H9 (cell line): ENCODE data around the gene NCOA1. TPM values are rescaled to one million over a fixed set of nuclear protein-coding genes. Genes with fewer than 3 reads are reported as not detected.

Experiments used
- DNase-seq: peaks from one replicate; pipeline ENCODE4 v3.0.0-alpha.2; 2017
- H2AFZ ChIP-seq: one replicate; pipeline ENCODE4 v1.6.1; 2013; ENCODE audit warnings: mild to moderate bottlenecking, low read length, control low read depth, moderate library complexity
- H2AK5ac ChIP-seq: 2 replicates; pipeline ENCODE4 v1.6.1; 2013; ENCODE audit warnings: low read length, control low read depth, mixed read lengths; ENCODE audit not compliant: insufficient read length
- H2BK120ac ChIP-seq: one replicate; pipeline ENCODE4 v1.6.1; 2013; ENCODE audit warnings: low read depth, mild to moderate bottlenecking, low read length, control low read depth, inconsistent platforms; ENCODE audit not compliant: poor library complexity, severe bottlenecking
- H2BK12ac ChIP-seq: 2 replicates; pipeline ENCODE4 v1.6.1; 2013; ENCODE audit warnings: low read length, control low read depth, mixed read lengths, low read depth; ENCODE audit not compliant: insufficient read length
- H2BK15ac ChIP-seq: 2 replicates; pipeline ENCODE4 v1.6.1; 2013; ENCODE audit warnings: low read depth, low read length, control low read depth
- H2BK20ac ChIP-seq: one replicate; pipeline ENCODE4 v1.6.1; 2013; ENCODE audit warnings: low read depth, mild to moderate bottlenecking, low read length, control low read depth, inconsistent platforms; ENCODE audit not compliant: poor library complexity, severe bottlenecking
- H2BK5ac ChIP-seq: 2 replicates; pipeline ENCODE4 v1.6.1; 2013; ENCODE audit warnings: low read length, control low read depth, mixed read lengths; ENCODE audit not compliant: insufficient read length
- H3K14ac ChIP-seq: 2 replicates; pipeline ENCODE4 v1.6.1; 2013; ENCODE audit warnings: low read length, control low read depth; ENCODE audit not compliant: insufficient read depth
- H3K18ac ChIP-seq: 2 replicates; pipeline ENCODE4 v1.6.1; 2013; ENCODE audit warnings: low read depth, mild to moderate bottlenecking, mixed read lengths, low read length, control low read depth; ENCODE audit not compliant: insufficient read length
- H3K23ac ChIP-seq: 2 replicates; pipeline ENCODE4 v1.6.1; 2013; ENCODE audit warnings: low read length, control low read depth, mixed read lengths, low read depth; ENCODE audit not compliant: insufficient read length
- H3K23me2 ChIP-seq: 2 replicates; pipeline ENCODE4 v1.6.1; 2013; ENCODE audit warnings: low read depth, mild to moderate bottlenecking, mixed read lengths, low read length, control low read depth; ENCODE audit not compliant: insufficient read length, poor library complexity, severe bottlenecking
- H3K27ac ChIP-seq: 2 replicates; pipeline ENCODE4 v1.5.1; 2013; ENCODE audit warnings: low read length, control low read depth, mixed read lengths, low read depth; ENCODE audit not compliant: insufficient read length
- H3K27me3 ChIP-seq: 2 replicates; pipeline ENCODE4 v1.6.1; 2013; ENCODE audit warnings: low read length, control low read depth, inconsistent platforms; ENCODE audit not compliant: insufficient read depth
- H3K4ac ChIP-seq: 2 replicates; pipeline ENCODE4 v1.6.1; 2013; ENCODE audit warnings: low read depth, mild to moderate bottlenecking, control low read depth, inconsistent platforms, low read length, moderate library complexity
- H3K4me1 ChIP-seq: 2 replicates; pipeline ENCODE4 v1.6.1; 2013; ENCODE audit warnings: low read length, control low read depth, inconsistent platforms; ENCODE audit not compliant: insufficient read depth
- H3K4me2 ChIP-seq: 2 replicates; pipeline ENCODE4 v1.6.1; 2013; ENCODE audit warnings: low read length, control low read depth, mixed read lengths; ENCODE audit not compliant: insufficient read length, insufficient read depth
- H3K56ac ChIP-seq: 2 replicates; pipeline ENCODE4 v1.6.1; 2013; ENCODE audit warnings: low read depth, mild to moderate bottlenecking, mixed read lengths, low read length, control low read depth; ENCODE audit not compliant: insufficient read length
- H3K79me1 ChIP-seq: 2 replicates; pipeline ENCODE4 v1.6.1; 2013; ENCODE audit warnings: low read depth, mild to moderate bottlenecking, moderate library complexity, low read length, control low read depth, inconsistent platforms; ENCODE audit not compliant: insufficient read depth, poor library complexity, severe bottlenecking
- H3K79me2 ChIP-seq: 2 replicates; pipeline ENCODE4 v1.6.1; 2013; ENCODE audit warnings: low read length, control low read depth, inconsistent platforms; ENCODE audit not compliant: insufficient read depth
- H3K9ac ChIP-seq: 2 replicates; pipeline ENCODE4 v1.6.1; 2013; ENCODE audit warnings: low read length, control low read depth, mixed read lengths; ENCODE audit not compliant: insufficient read length; ENCODE audit errors: extremely low read depth
- H3K9me3 ChIP-seq: one replicate; pipeline ENCODE4 v1.6.1; 2013; ENCODE audit warnings: low read depth, low read length, inconsistent platforms; ENCODE audit not compliant: control insufficient read depth
- H3T11ph ChIP-seq: one replicate; pipeline ENCODE4 v1.6.1; 2013; ENCODE audit warnings: mild to moderate bottlenecking, low read length, control low read depth, inconsistent platforms
- H4K20me1 ChIP-seq: one replicate; pipeline ENCODE4 v1.6.1; 2013; ENCODE audit not compliant: control insufficient read depth, insufficient read length, insufficient read depth
- H4K5ac ChIP-seq: 2 replicates; pipeline ENCODE4 v1.6.1; 2013; ENCODE audit warnings: low read depth, mild to moderate bottlenecking, mixed read lengths, low read length, control low read depth; ENCODE audit not compliant: insufficient read length
- H4K8ac ChIP-seq: replicated peaks from 2 replicates; pipeline ENCODE4 v1.6.1; 2013; ENCODE audit warnings: low read length, control low read depth, mixed read lengths, low read depth; ENCODE audit not compliant: insufficient read length
- H4K91ac ChIP-seq: 2 replicates; pipeline ENCODE4 v1.6.1; 2013; ENCODE audit warnings: low read depth, mild to moderate bottlenecking, moderate library complexity, mixed read lengths, low read length, control low read depth; ENCODE audit not compliant: insufficient read length
- H3K27ac Mint-ChIP-seq, 3 experiments: 2 replicates in 2 of 3; 3 replicates in 1 of 3; pipeline ENCODE4 v1.8.0; 2020 to 2021; ENCODE audit warnings: mixed read lengths in 3 of 3, mild to moderate bottlenecking in 1 of 3, moderate library complexity in 1 of 3
- H3K27me3 Mint-ChIP-seq: 2 replicates; pipeline ENCODE4 v1.8.0; 2021; ENCODE audit warnings: low read depth, mild to moderate bottlenecking, moderate library complexity, mixed read lengths
- H3K36me3 Mint-ChIP-seq, 3 experiments: 2 replicates in 2 of 3; 3 replicates in 1 of 3; pipeline ENCODE4 v1.8.0; 2020 to 2021; ENCODE audit warnings: low read depth in 3 of 3, mixed read lengths in 3 of 3; ENCODE audit not compliant: insufficient read depth in 1 of 3
- H3K4me1 Mint-ChIP-seq, 2 experiments: 2 replicates each; pipeline ENCODE4 v1.8.0; 2020; ENCODE audit warnings: mixed read lengths in 2 of 2
- H3K4me3 Mint-ChIP-seq, 2 experiments: 2 replicates in 1 of 2; 3 replicates in 1 of 2; pipeline ENCODE4 v1.8.0; 2020 to 2021; ENCODE audit warnings: mild to moderate bottlenecking in 2 of 2, mixed read lengths in 2 of 2, moderate library complexity in 1 of 2
- H3K9me3 Mint-ChIP-seq, 2 experiments: 2 replicates in 1 of 2; 3 replicates in 1 of 2; pipeline ENCODE4 v1.8.0; 2020; ENCODE audit warnings: mild to moderate bottlenecking in 2 of 2, mixed read lengths in 2 of 2, moderate library complexity in 1 of 2
- total RNA-seq: library from RNA; stranded (reverse); gene quantifications from 2 replicates; pipeline ENCODE4 v1.2.1, GENCODE V29; 2021
- TF ChIP-seq, protein P1 (sequence below): fragments of 200-600 bp; sonication (generic); conservative IDR thresholded peaks from 3 replicates; pipeline ENCODE4 v1.8.0; 2021; ENCODE audit warnings: antibody characterized with exemption, mild to moderate bottlenecking

NCOA1 gene
- total RNA-seq, 1 experiment from 2014 or later, result 14.8 TPM

GRCh38 chr2:24691806-24692205 lies 200.8 kb downstream of the NCOA1 start:
- no peaks in the 10 kb centered on the region for H4K20me1 ChIP-seq
- H2BK5ac ChIP-seq, result no peak overlapping the region
- no peak overlapping the region for H2BK20ac ChIP-seq
- H3K9me3 Mint-ChIP-seq, result no peaks in the 10 kb centered on the region
- no peak overlapping the region for H4K8ac ChIP-seq
- H3K4me3 Mint-ChIP-seq, result no peak overlapping the region
- no peak overlapping the region for H3K18ac ChIP-seq
- no peak for DNase-seq
- H3T11ph ChIP-seq, result no peak overlapping the region
- no peak overlapping the region for H4K91ac ChIP-seq
- no peak overlapping the region for H2BK120ac ChIP-seq
- no peaks in the 10 kb centered on the region for H3K4me1 Mint-ChIP-seq
- no peaks in the 10 kb centered on the region for H3K27me3 Mint-ChIP-seq
- H2AK5ac ChIP-seq, result no peak overlapping the region
- no peak overlapping the region for H2AFZ ChIP-seq
- H2BK15ac ChIP-seq, result no peak overlapping the region
- no peak overlapping the region for H3K4me2 ChIP-seq
- H3K27ac Mint-ChIP-seq, result no peak overlapping the region
- no peak overlapping the region for H3K27ac ChIP-seq
- no peak overlapping the region for H3K4ac ChIP-seq
- H3K4me1 ChIP-seq, result no peaks in the 10 kb centered on the region
- no peaks in the 10 kb centered on the region for H3K23me2 ChIP-seq
- H2BK12ac ChIP-seq, result no peak overlapping the region
- H3K9me3 ChIP-seq, result no peaks in the 10 kb centered on the region
- no peak overlapping the region for H3K9ac ChIP-seq
- H3K79me1 ChIP-seq, result no peaks in the 10 kb centered on the region
- no peaks in the 10 kb centered on the region; a peak in 1 of 7 replicates for H3K36me3 Mint-ChIP-seq
- no peak overlapping the region for H3K23ac ChIP-seq
- H4K5ac ChIP-seq, result no peak overlapping the region
- no peaks in the 10 kb centered on the region for H3K27me3 ChIP-seq
- no peak overlapping the region for H3K14ac ChIP-seq
- TF ChIP-seq, protein P1, sequence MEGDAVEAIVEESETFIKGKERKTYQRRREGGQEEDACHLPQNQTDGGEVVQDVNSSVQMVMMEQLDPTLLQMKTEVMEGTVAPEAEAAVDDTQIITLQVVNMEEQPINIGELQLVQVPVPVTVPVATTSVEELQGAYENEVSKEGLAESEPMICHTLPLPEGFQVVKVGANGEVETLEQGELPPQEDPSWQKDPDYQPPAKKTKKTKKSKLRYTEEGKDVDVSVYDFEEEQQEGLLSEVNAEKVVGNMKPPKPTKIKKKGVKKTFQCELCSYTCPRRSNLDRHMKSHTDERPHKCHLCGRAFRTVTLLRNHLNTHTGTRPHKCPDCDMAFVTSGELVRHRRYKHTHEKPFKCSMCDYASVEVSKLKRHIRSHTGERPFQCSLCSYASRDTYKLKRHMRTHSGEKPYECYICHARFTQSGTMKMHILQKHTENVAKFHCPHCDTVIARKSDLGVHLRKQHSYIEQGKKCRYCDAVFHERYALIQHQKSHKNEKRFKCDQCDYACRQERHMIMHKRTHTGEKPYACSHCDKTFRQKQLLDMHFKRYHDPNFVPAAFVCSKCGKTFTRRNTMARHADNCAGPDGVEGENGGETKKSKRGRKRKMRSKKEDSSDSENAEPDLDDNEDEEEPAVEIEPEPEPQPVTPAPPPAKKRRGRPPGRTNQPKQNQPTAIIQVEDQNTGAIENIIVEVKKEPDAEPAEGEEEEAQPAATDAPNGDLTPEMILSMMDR, result no peak
- H3K79me2 ChIP-seq, result no peaks in the 10 kb centered on the region
- no peak overlapping the region for H3K56ac ChIP-seq
